ENCODE data around the gene LLGL2.

Gene LLGL2

DNA sequence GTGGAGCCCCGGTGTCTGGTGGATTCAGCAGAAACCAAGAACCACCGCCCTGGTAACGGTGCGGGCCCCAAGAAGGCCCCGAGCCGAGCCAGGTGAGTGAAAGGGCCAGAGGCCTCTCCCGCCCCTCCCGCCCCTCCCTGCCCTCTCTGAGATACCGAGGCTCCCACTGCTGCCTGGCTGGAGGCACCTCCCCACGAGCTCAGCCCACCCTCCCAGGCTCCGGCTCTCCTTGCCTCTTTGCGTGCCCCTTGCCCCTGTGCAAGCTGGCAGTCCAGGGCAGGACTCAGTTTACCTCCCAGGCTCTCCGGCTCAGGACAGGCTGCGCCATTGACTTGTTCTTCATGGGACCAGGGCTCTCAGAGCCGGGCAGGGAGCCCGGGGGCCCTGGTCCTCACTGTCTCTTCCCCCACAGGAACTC, 48.1 kb downstream of the LLGL2 start:
- Histone ChIP-seq H3K27me3 (no peaks in the 10 kb centered on the region), H3K36me3 (peaks cover 0 to 63% (median 0%) of the 10 kb centered on the region in 3 donors), H3K9me3 (no peaks in the 10 kb centered on the region), H3K4me3 (no peak overlapping the region), H3K4me1 (no peaks in the 10 kb centered on the region), H3K27ac (no peak overlapping the region)
- TF ChIP-seq, protein P1, sequence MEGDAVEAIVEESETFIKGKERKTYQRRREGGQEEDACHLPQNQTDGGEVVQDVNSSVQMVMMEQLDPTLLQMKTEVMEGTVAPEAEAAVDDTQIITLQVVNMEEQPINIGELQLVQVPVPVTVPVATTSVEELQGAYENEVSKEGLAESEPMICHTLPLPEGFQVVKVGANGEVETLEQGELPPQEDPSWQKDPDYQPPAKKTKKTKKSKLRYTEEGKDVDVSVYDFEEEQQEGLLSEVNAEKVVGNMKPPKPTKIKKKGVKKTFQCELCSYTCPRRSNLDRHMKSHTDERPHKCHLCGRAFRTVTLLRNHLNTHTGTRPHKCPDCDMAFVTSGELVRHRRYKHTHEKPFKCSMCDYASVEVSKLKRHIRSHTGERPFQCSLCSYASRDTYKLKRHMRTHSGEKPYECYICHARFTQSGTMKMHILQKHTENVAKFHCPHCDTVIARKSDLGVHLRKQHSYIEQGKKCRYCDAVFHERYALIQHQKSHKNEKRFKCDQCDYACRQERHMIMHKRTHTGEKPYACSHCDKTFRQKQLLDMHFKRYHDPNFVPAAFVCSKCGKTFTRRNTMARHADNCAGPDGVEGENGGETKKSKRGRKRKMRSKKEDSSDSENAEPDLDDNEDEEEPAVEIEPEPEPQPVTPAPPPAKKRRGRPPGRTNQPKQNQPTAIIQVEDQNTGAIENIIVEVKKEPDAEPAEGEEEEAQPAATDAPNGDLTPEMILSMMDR (IDR thresholded peaks at IDR 0.05) = no peak
- intact Hi-C loops (cut with DNase I; ENCODE audit: low total_unique reads) = no loop called here
- no peak for DNase-seq

DNA sequence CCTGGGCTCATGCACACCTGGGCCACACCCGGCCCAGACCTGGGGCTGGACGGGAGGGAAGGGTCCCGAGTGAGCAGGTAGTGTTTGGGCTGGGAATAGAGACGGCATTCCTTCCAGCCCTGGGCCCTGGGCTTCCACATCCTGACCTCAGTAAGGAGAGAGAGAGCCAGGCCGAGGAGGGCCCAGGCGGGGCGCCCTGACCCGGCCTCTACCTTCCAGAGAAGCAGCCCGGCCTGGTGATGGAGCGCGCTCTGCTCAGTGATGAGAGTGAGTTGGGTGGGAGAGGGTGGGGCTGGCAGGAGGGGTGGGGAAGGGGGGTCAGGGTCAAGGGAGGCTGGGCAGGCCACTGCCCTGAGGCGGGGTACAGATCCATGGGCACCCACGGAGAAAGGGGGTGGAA, 48.5 kb downstream of the LLGL2 start:
- Histone ChIP-seq H3K36me3 (peaks cover 0 to 59% (median 0%) of the 10 kb centered on the region in 3 donors), H3K4me3 (no peak overlapping the region)
- intact Hi-C loops (cut with DNase I; ENCODE audit: low total_unique reads) = no loop called here

DNA sequence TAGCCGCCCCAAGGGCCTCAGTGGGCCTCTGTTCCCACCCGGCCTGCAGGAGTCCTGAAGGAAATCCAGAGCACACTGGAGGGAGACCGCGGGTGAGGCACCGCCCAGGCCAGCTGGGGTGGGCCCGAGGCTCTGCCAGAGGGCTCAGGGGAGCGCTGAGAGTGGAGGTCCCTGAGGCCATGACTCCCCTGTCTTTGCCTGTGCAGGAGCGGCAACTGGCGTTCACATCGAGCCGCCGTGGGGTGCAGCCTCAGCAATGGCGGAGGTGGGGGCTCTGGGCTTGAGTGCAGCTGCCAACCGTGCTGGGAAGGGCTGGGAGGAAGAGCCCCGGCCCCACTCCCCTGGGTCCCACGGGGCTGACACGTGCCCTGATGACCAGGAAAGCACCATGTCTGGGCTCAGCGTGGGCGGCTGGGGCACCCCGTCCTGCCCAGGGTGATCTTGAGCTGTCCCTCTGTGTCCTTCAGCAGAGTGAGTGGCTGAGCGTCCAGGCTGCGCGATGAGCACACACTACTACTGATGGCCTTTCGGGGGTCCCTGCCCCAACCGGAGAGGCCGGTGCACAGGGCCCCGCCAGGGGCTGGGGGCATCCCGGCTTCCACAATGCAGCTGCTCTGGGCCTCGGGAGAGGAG, 49.0 kb downstream of the LLGL2 start:
- H3K4me1 ChIP-seq = no peaks in the 10 kb centered on the region
- intact Hi-C loops (cut with DNase I; ENCODE audit: low total_unique reads) = no loop called here
- H3K27me3 ChIP-seq = no peaks in the 10 kb centered on the region
- no peak for DNase-seq
- H3K4me3 ChIP-seq = no peak overlapping the region
- H3K36me3 ChIP-seq = peaks cover 0 to 53% (median 0%) of the 10 kb centered on the region in 3 donors
- no peaks in the 10 kb centered on the region for H3K9me3 ChIP-seq
- TF ChIP-seq, protein P1 (IDR thresholded peaks at IDR 0.05) = no peak
- H3K27ac ChIP-seq = no peak overlapping the region

More for the DNA sequence above, 48.5 kb downstream of the LLGL2 start:
- no peak for DNase-seq
- Histone ChIP-seq H3K27ac (no peak overlapping the region), H3K9me3 (no peaks in the 10 kb centered on the region), H3K4me1 (no peaks in the 10 kb centered on the region), H3K27me3 (no peaks in the 10 kb centered on the region)
- TF ChIP-seq, protein P1 (IDR thresholded peaks at IDR 0.05) = no peak

DNA sequence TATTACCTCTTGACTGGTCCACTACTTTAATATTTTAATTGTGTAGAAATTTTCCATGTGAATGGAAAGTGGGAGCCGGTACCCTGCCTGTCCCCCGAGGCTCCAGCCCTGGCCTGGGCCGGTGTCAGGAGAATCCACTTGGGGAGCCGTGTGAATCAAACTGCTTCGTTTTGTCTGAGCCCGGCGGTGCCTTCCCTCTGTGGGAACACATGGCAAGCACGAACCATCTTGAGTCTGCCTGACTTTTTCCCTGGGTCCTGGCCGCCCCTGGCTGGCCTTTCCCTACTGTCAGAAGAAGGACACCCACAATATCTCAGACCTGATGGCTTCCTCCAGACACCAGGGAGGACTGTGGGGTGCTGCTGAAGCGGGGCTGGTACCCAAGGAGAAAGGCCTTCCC, 49.7 kb downstream of the LLGL2 start:
- DNase-seq = no peak
- TF ChIP-seq, protein P1 (IDR thresholded peaks at IDR 0.05) = no peak
- peaks cover 0 to 47% (median 0%) of the 10 kb centered on the region in 3 donors for H3K36me3 ChIP-seq
- H3K27ac ChIP-seq = no peak overlapping the region
- no peaks in the 10 kb centered on the region for H3K27me3 ChIP-seq
- H3K4me1 ChIP-seq = no peaks in the 10 kb centered on the region
- intact Hi-C loops (cut with DNase I; ENCODE audit: low total_unique reads) = no loop called here
- no peaks in the 10 kb centered on the region for H3K9me3 ChIP-seq
- H3K4me3 ChIP-seq = no peak overlapping the region

DNA sequence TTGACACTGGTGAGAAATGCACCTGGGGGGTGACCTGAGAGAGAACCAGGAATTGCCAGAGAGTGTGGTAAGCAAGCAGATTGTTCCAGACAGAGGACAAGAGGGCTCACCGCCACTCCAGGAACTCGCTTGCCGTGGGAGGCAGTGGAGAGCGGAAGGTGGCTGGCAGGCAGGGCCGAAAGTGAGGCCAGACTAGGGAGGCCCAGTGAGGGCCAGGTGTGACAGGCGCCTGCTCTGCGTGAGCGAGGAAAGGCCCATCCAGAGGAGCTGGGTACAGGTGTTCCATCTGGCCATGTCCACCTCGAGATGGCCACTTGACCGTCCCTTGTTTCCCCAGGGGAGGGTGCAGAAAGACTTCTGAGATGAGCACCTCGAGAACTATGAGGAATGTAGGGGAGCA, 50.2 kb downstream of the LLGL2 start:
- intact Hi-C loops (cut with DNase I; ENCODE audit: low total_unique reads) = no loop called here
- H3K27ac ChIP-seq = no peak overlapping the region
- H3K4me1 ChIP-seq = no peaks in the 10 kb centered on the region
- no peaks in the 10 kb centered on the region for H3K9me3 ChIP-seq
- H3K4me3 ChIP-seq = no peak overlapping the region
- H3K27me3 ChIP-seq = no peaks in the 10 kb centered on the region
- H3K36me3 ChIP-seq = peaks cover 0 to 41% (median 0%) of the 10 kb centered on the region in 3 donors
- DNase-seq = no peak
- TF ChIP-seq, protein P1 (IDR thresholded peaks at IDR 0.05) = no peak
